ENCODE measurements around the gene CLIC5. TPM values are rescaled to one million over a fixed set of nuclear protein-coding genes. Genes with fewer than 3 reads are reported as not detected.

CLIC5 gene
- polyA plus RNA-seq, 3 donors, result 0.78 to 12.7 (median 11.0) TPM

- H3K27ac ChIP-seq (ENCODE audit: low read depth, low read length), result no peak overlapping the region
- WGBS, 3 donors, result 51 to 71% (median 59%) methylated on average over 8 of the region's 8 CpGs
Observed at GRCh38 chr6:46011188-46012085, 4.2 kb downstream of the CLIC5 start.

GRCh38 chr6:46010771-46011170, 4.9 kb downstream of the CLIC5 start:
- no peak overlapping the region for H3K27ac ChIP-seq (ENCODE audit: low read depth, low read length)
- 85 to 91% (median 88%) methylated on average over 5 of the region's 5 CpGs for WGBS, 3 donors

GRCh38 chr6:46010270-46010669, 5.4 kb downstream of the CLIC5 start:
- no peak overlapping the region for H3K27ac ChIP-seq (ENCODE audit: low read depth, low read length)
- WGBS, 3 donors, result 64 to 94% (median 90%) methylated on average over 3 of the region's 3 CpGs

GRCh38 chr6:46002264-46002663, 13.4 kb downstream of the CLIC5 start:
- WGBS, 3 donors, result 81 to 100% (median 95%) methylated on average over 1 of the region's 1 CpG
- no peak overlapping the region for H3K27ac ChIP-seq (ENCODE audit: low read depth, low read length)

GRCh38 chr6:46000905-46001304, 14.8 kb downstream of the CLIC5 start:
- H3K27ac ChIP-seq (ENCODE audit: low read depth, low read length), result no peak overlapping the region
- WGBS, 3 donors, result 52 to 95% (median 71%) methylated on average over 1 of the region's 1 CpG

- 82 to 90% (median 83%) methylated on average over 2 of the region's 2 CpGs for WGBS, 3 donors
- no peak overlapping the region for H3K27ac ChIP-seq (ENCODE audit: low read depth, low read length)
Observed at GRCh38 chr6:45998524-45998923, 17.1 kb downstream of the CLIC5 start.

- no peak overlapping the region for H3K27ac ChIP-seq (ENCODE audit: low read depth, low read length)
- WGBS, 3 donors, result 73 to 83% (median 82%) methylated on average over 5 of the region's 5 CpGs
Observed at GRCh38 chr6:45997875-45998506, 17.7 kb downstream of the CLIC5 start.

- no peak overlapping the region for H3K27ac ChIP-seq (ENCODE audit: low read depth, low read length)
- WGBS, 3 donors, result 60 to 76% (median 72%) methylated on average over 1 of the region's 1 CpG
Observed at GRCh38 chr6:45991189-45991588, 24.5 kb downstream of the CLIC5 start.

GRCh38 chr6:45990162-45990561, 25.5 kb downstream of the CLIC5 start:
- 64 to 78% (median 75%) methylated on average over 1 of the region's 1 CpG for WGBS, 3 donors
- H3K27ac ChIP-seq (ENCODE audit: low read depth, low read length), result no peak overlapping the region

- H3K27ac ChIP-seq (ENCODE audit: low read depth, low read length), result no peak overlapping the region
- 63 to 81% (median 68%) methylated on average over 2 of the region's 2 CpGs for WGBS, 3 donors
Observed at GRCh38 chr6:45988635-45989034, 27.0 kb downstream of the CLIC5 start.

GRCh38 chr6:45987856-45988255, 27.8 kb downstream of the CLIC5 start:
- WGBS, 3 donors, result 84 to 100% (median 91%) methylated on average over 1 of the region's 1 CpG

GRCh38 chr6:45986746-45987274, 28.9 kb downstream of the CLIC5 start:
- H3K27ac ChIP-seq (ENCODE audit: low read depth, low read length), result no peak overlapping the region

More at GRCh38 chr6:45987856-45988255, 27.8 kb downstream of the CLIC5 start:
- H3K27ac ChIP-seq (ENCODE audit: low read depth, low read length), result no peak overlapping the region

GRCh38 chr6:45984788-45985425, 30.8 kb downstream of the CLIC5 start:
- H3K27ac ChIP-seq (ENCODE audit: low read depth, low read length), result no peak overlapping the region
- WGBS, 3 donors, result 80 to 93% (median 89%) methylated on average over 5 of the region's 5 CpGs

- 90 to 95% (median 91%) methylated on average over 7 of the region's 7 CpGs for WGBS, 3 donors
- H3K27ac ChIP-seq (ENCODE audit: low read depth, low read length), result no peak overlapping the region
Observed at GRCh38 chr6:45984347-45984746, 31.3 kb downstream of the CLIC5 start.

GRCh38 chr6:45983062-45983461, 32.6 kb downstream of the CLIC5 start:
- H3K27ac ChIP-seq (ENCODE audit: low read depth, low read length), result no peak overlapping the region
- 83 to 87% (median 85%) methylated on average over 1 of the region's 1 CpG for WGBS, 3 donors

GRCh38 chr6:45982280-45983036, 33.2 kb downstream of the CLIC5 start:
- WGBS, 3 donors, result 90 to 94% (median 92%) methylated on average over 9 of the region's 9 CpGs
- no peak overlapping the region for H3K27ac ChIP-seq (ENCODE audit: low read depth, low read length)

GRCh38 chr6:45981046-45981445, 34.6 kb downstream of the CLIC5 start:
- WGBS, 3 donors, result 87 to 90% (median 89%) methylated on average over 3 of the region's 3 CpGs

GRCh38 chr6:45979311-45979710, 36.3 kb downstream of the CLIC5 start:
- WGBS, 3 donors, result 60 to 82% (median 69%) methylated on average over 2 of the region's 2 CpGs

More at GRCh38 chr6:45981046-45981445, 34.6 kb downstream of the CLIC5 start:
- no peak overlapping the region for H3K27ac ChIP-seq (ENCODE audit: low read depth, low read length)

More at GRCh38 chr6:45979311-45979710, 36.3 kb downstream of the CLIC5 start:
- no peak overlapping the region for H3K27ac ChIP-seq (ENCODE audit: low read depth, low read length)

Data from adipose tissue (tissue), 3 donors.